Measurements from ENCODE around the gene TMPRSS12. TPM values are rescaled to one million over a fixed set of nuclear protein-coding genes. Genes with fewer than 3 reads are reported as not detected.

Gene TMPRSS12
- total and polyA plus RNA-seq, 2 of the 13 experiments (the other 11 are each of a cell fraction or from before 2014, with no cell fraction given): not detected

GRCh38 chr12:50936821-50937530 lies 94.2 kb downstream of the TMPRSS12 start (continued):
- TF ChIP-seq ZNF646 (CRISPR knock-in tag; IDR thresholded peaks at IDR 0.05) (no peak), SP4 (CRISPR knock-in tag; IDR thresholded peaks at IDR 0.05) (no peak), KLF16 (CRISPR knock-in tag; IDR thresholded peaks at IDR 0.05) (no peak), ZNF180 (CRISPR knock-in tag; IDR thresholded peaks at IDR 0.05; ENCODE audit: borderline replicate concordance, low read depth) (no peak), CCAR2 (optimal IDR thresholded peaks at IDR 0.05; ENCODE audit: low read depth, low read length) (no peak), TBL1XR1 (IDR thresholded peaks at IDR 0.05; ENCODE audit: borderline replicate concordance, low read length, partially characterized antibody) (no peak), SIX1 (CRISPR knock-in tag; IDR thresholded peaks at IDR 0.05; ENCODE audit: borderline replicate concordance) (no peak), ZNF7 (CRISPR knock-in tag; IDR thresholded peaks at IDR 0.05) (no peak), KDM6A (CRISPR knock-in tag; IDR thresholded peaks at IDR 0.05; ENCODE audit: low read depth) (no peak)

Small RNA genes lying within 50 kb of the gene (small RNA-seq; reads per million reads assigned to genes)
- 0 reads per million in 3 experiments for gene AC013244.2 (ENCODE audit: insufficient read depth in 2 of 3, insufficient read length in 3 of 3, low read depth in 2 of 3, low replicate concordance in 1 of 3)
- 0 reads per million in 3 experiments for gene RN7SL519P (ENCODE audit: insufficient read depth in 2 of 3, insufficient read length in 3 of 3, low read depth in 2 of 3, low replicate concordance in 1 of 3)

Other genes with a start within 250 kb of the TMPRSS12 start
- gene ATF1, start 78.8 kb upstream of the TMPRSS12 start, total RNA-seq (2016; rRNA removed; fragmentation: Illumina TruSeq; extraction: Trizol): 29.3 and 48.0 TPM in 2 replicates
- gene ATF1, start 78.8 kb upstream of the TMPRSS12 start, polyA plus RNA-seq (2011; rRNA removed): 40.1 and 52.0 TPM in 2 replicates
- gene HIGD1C, start 109.6 kb downstream of the TMPRSS12 start, total RNA-seq (2016; rRNA removed; fragmentation: Illumina TruSeq; extraction: Trizol): not detected in 2 replicates
- not detected in 2 replicates for gene HIGD1C, start 109.6 kb downstream of the TMPRSS12 start, polyA plus RNA-seq (2011; rRNA removed)
- 46.0 and 71.7 TPM in 2 replicates for gene SLC11A2, start 183.5 kb downstream of the TMPRSS12 start, total RNA-seq (2016; rRNA removed; fragmentation: Illumina TruSeq; extraction: Trizol)
- 69.0 and 77.0 TPM in 2 replicates for gene SLC11A2, start 183.5 kb downstream of the TMPRSS12 start, polyA plus RNA-seq (2011; rRNA removed)
- 31.3 and 43.3 TPM in 2 replicates for gene LETMD1, start 205.4 kb downstream of the TMPRSS12 start, total RNA-seq (2016; rRNA removed; fragmentation: Illumina TruSeq; extraction: Trizol)
- gene LETMD1, start 205.4 kb downstream of the TMPRSS12 start, polyA plus RNA-seq (2011; rRNA removed): 81.5 and 87.7 TPM in 2 replicates
- gene CSRNP2, start 240.7 kb downstream of the TMPRSS12 start, total RNA-seq (2016; rRNA removed; fragmentation: Illumina TruSeq; extraction: Trizol): 4.8 and 5.4 TPM in 2 replicates
- 7.3 and 7.5 TPM in 2 replicates for gene CSRNP2, start 240.7 kb downstream of the TMPRSS12 start, polyA plus RNA-seq (2011; rRNA removed)